Breast epithelium (tissue), 3 donors: ENCODE measurements around the gene CACFD1.

Experiments
- POLR2A ChIP-seq: fragments of 450-650 bp; IDR thresholded peaks from one replicate; pipeline ENCODE4 v1.6.1; 2016; ENCODE audit warnings: antibody characterized with exemption, mild to moderate bottlenecking, moderate library complexity
- POLR2AphosphoS5 ChIP-seq, 3 donors: sonication (generic); formaldehyde crosslinking; IDR thresholded peaks; one replicate each; pipeline ENCODE4 v1.6.1; 2017; ENCODE audit warnings: antibody characterized with exemption in 3 of 3
- TF ChIP-seq, protein P1 (sequence below), 3 donors: fragments of 450-650 bp; IDR thresholded peaks; one replicate each; pipeline ENCODE4 v1.5.1; 2016 to 2017; ENCODE audit warnings: antibody characterized with exemption in 3 of 3, mild to moderate bottlenecking in 3 of 3, moderate library complexity in 3 of 3

DNA sequence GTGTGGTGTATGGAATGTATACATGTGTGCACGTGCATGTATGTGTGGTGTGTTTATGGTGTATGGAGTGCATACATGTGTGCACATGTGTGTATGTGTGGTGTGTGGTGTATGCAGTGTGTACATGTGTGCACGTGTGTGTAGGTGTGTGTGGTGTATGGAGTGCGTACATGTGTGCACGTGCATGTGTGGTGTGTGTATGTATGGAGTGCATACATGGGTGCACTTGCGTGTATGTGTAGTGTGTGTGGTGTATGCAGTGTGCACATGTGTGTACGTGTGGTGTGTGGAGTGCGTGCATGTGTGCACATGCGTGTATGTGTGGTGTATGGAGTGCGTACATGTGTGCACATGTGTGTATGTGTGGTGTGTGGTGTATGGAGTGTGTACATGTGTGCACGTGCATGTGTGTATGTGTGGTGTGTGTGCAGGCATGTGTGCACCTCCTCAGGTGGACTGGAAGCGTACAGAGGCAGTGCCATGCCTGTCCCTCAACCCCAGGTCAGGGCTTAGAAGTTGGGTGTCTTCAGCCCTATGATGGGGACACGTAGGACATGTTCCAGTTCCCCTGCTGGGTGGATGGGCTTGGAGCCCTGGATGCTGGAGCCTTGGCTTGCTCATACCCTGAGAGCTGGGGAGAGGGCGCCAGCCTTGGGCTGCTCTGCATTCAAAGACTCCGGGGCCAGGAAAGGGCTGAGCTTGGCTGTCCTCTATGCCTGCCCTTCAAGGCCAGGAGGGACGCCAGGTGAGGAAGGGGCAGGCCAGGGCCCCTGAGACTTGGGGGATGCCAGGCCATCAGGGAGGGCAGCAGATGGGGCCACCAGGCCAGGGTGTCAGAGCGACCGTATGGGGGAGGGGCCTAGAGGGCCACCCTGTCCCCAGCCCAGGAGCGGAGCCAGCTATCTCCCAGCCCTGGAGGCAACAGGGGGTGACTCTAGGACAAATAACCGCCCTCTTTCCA is 52.8 kb downstream of the CACFD1 start:
- TF ChIP-seq POLR2AphosphoS5 (IDR thresholded peaks at IDR 0.05): no peak
- TF ChIP-seq, protein P1, sequence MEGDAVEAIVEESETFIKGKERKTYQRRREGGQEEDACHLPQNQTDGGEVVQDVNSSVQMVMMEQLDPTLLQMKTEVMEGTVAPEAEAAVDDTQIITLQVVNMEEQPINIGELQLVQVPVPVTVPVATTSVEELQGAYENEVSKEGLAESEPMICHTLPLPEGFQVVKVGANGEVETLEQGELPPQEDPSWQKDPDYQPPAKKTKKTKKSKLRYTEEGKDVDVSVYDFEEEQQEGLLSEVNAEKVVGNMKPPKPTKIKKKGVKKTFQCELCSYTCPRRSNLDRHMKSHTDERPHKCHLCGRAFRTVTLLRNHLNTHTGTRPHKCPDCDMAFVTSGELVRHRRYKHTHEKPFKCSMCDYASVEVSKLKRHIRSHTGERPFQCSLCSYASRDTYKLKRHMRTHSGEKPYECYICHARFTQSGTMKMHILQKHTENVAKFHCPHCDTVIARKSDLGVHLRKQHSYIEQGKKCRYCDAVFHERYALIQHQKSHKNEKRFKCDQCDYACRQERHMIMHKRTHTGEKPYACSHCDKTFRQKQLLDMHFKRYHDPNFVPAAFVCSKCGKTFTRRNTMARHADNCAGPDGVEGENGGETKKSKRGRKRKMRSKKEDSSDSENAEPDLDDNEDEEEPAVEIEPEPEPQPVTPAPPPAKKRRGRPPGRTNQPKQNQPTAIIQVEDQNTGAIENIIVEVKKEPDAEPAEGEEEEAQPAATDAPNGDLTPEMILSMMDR (IDR thresholded peaks at IDR 0.05): no peak
- no peak for TF ChIP-seq POLR2A
